GM12892 (cell line): ENCODE results near the gene UCK1.

Experiments
- POLR2A ChIP-seq: IDR thresholded peaks from 2 replicates; pipeline ENCODE4 v1.6.1; 2011; ENCODE audit warnings: low read depth, low read length, control low read depth
- POLR2AphosphoS5 ChIP-seq: IDR thresholded peaks from 2 replicates; pipeline ENCODE4 v1.6.1; 2011; ENCODE audit warnings: low read depth, low read length, control low read depth
- TAF1 ChIP-seq: IDR thresholded peaks from 2 replicates; pipeline ENCODE4 v1.6.1; 2011; ENCODE audit warnings: low read depth, mild to moderate bottlenecking, control low read depth, low read length, borderline replicate concordance

GRCh38 chr9:131496844-131497405 is 34.1 kb downstream of the UCK1 start:
- TF ChIP-seq TAF1 (no peak), POLR2AphosphoS5 (no peak), POLR2A (no peak)
